Measurements from ENCODE around the gene OTUB2.
"Not testable (repeated sequence)": the region's sequence is repeated elsewhere in the genome, so short reads cannot be mapped to it uniquely, and the experiment has no call there.

The OTUB2 gene

DNA sequence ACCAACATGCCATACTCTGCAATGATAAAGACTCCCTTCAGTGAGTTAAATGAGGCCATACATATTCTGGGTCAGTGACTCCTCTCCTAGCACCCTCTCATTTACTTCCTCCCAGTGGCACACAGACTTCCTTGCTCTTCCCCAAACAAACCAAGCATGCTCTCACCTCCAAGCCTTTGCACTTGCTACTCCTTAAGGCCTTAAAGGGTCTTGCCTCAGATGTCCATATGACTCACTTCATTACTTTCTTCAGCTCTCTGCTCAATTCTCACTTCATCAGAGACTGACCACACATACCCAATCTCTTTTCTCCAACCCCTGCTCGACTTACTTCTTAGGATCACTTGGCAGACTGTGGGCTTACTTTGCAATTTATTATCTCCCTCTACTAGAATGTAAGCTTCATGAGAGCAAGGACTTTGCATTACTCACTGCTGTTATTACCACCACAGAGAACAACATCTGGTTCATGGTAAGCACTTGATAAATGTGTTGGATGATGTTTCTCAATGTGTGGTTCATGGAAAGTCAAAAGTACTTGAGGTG, 32.1 kb downstream of the OTUB2 start:
- DNase-seq, result no peak

DNA sequence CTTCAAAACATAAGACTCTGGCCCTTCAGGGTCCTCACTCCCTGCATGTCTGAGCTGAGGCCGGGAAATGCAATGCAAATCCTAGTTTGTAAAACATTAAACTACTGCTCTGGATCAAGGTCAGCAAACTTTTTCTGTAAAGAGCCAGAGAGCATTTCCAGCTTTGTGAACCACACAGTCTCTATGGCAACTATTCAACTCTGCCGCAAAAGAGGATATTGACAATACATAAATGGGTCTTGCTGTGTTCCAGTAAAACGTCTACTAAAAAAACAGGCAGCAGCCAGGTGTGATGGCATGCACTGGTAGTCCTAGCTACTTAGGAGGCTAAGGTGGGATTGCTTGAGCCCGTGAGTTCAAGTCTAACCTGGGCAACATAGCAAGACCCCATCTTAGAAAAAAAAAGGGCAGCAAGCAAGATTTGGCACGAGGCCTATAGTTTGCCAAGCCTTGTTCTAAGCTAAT, 32.6 kb downstream of the OTUB2 start:
- DNase-seq, result no peak

DNA sequence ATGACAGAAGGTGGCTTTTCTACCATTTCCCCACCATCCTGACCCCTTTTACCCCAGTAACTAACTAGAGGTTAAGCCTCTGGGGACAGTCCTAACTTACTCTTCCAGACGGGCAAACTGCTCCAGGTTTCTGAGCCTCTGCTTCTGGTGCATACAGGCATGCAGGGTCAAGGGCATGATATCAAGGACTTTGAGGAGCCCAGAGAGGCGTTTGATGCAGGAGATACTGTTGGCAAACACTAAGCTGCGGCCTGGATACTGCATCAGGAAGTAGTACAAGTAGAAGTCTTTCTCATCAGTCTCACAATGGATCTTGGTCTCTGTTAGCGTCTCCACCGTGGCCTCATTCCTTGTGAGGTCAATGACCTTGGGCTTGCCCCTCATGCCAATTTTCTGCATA, 33.9 kb downstream of the OTUB2 start:
- DNase-seq, result no peak

DNA sequence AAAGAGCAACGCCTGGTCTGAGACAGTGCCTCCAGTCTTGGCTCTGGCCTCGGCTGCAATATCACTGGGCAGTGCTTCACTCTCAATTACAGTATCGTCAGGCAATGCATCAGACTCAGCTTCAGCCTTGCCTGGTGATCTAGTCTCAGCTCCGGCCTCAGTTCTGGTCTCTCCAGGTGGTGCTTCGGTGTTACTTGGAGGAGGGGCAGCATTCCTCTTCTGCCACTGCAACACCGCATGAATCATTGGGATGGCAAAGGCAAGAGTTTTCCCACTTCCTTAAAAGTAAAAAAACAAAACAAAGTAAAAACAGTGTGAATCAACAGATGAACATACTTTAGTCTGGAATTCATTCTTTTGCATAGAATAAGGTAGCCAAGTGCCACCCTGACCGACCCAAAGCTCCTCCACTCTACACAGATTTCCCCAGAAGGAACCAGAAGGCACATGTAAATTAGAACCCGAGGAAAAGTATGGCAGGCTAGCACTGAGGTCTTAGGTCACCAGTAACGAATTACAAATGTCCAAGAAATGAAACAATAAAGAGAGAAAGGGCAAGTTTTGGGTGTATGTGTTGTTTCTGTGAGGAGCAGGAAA, 36.3 kb downstream of the OTUB2 start:
- no peak for DNase-seq

DNA sequence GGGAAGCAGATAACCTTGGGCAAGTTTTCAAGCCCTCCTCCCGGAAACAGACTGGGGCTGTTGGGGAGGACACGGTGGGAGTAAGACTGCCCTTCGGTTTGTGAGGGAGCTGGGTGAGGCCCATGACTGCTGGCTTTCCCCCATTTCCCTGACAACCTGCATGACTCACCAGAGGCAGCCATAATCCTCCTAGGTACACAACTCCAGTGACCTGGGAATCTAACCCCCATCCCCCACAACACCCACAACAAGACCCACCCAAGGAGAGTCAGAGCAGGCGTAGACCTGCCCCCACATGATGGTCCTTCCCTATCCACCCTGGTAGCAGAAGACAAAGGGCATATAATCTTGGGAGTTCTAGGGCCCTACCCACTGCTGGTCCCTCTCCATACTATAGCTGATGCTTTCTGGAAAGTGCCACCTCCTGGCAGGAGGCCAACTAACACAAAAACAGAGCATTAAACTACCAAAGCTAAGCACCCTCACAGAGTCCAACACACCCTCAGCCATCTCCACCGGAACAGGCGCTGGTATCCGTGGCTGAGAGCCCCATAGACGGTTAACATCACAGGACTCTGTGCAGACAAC, 40.0 kb downstream of the OTUB2 start:
- no peak for DNase-seq

DNA sequence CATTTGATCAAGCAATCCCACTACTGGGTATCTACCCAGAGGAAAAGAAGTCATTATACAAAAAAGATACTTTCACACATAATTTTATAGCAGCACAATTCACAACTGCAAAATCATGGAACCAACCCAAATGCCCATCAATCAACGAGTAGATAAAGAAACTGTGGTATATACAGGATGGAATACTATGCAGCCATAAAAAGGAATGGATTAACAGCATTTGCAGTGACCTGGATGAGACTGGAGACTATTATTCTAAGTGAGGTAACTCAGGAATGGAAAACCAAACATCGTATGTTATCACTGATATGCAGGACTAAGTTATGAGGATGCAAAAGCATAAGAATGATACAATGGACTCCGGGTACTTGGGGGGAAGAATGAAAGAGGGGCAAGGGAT, 45.9 kb downstream of the OTUB2 start:
- not testable (repeated sequence) for DNase-seq

DNA sequence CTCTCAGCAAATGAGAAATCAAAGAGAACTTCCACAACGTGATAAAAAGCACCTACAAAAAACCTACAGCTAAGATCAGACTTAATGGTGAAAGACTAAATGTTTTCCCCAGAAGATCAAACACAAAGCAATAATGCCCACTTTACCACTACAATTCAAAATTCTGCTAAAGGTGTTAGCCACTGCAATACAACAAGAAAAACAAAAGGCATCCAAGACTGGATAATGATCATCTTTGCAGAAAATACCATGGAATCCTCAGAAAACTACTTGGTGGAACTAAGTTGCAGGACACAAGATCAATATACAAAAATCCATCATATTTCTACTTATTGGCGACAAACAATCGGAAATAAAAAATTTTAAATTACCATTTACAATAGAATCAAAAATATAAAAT, 48.4 kb downstream of the OTUB2 start:
- no peak for DNase-seq

DNA sequence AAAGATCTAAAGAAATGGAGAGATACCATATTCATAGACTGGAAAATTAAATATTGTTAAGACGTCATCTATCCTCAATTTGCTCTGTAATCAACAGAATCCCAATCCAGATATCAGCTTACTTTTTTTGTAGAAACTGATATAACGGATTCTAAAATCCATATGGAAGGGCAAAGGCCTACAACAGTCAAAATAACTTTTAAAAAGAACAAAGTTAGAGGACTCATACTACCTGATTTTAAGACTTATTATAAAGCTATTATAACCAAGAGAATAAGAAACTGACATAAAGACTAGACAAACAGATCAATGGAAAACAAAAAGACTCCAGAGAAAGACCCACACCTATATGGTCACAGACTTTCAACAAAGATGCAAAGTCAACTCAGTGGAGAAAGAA, 48.9 kb downstream of the OTUB2 start:
- no peak for DNase-seq

DNA sequence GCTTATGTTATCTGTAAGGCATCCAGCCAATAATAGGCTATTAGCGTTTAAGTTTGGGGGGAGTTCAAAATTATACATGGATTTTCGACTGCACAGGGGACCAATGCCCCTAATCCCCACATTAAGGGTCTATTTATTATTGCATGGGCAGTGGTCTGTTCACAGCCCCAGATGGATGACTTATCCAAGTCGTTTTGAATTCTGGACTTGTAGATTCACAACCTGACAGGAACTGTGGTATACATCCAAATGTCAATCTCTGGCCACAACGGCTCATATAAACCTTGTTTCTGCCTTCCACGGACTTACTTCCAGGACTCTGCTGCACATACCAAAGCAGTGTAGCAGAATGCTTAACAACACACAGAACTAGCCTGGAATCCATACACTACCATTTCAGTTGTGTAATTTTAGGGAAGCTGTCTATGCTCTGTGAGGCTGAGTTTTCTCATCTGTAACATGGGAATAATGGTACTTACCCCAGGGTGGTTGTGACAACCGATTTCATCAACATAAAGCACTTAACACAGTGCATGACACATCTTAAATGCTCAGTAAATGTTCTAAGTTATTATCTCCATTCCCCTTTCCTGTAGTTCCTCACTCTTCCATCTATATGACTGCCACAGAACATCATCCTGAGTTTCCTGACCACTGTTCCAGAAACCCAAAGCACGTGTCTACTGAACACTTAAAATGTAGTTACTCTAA, 51.1 kb downstream of the OTUB2 start:
- DNase-seq, result no peak

DNA sequence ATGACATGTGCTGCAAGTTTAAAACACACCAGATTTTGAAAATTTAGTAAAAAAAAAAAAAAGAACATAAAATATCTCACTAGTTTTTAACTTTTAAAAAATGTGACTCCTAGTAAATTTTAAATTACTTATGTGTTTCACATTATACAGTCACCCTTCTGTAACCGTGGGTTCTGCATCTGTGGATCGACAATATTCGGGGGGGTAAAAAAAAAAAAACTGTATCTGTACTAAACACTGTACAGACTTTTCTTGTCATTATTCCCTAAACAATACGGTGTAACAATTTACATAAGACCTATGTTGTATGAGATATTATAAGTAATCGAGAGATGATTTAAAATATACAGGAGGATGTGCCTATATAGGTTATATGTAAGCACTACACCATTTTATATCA, 51.7 kb downstream of the OTUB2 start:
- no peak for DNase-seq

DNA sequence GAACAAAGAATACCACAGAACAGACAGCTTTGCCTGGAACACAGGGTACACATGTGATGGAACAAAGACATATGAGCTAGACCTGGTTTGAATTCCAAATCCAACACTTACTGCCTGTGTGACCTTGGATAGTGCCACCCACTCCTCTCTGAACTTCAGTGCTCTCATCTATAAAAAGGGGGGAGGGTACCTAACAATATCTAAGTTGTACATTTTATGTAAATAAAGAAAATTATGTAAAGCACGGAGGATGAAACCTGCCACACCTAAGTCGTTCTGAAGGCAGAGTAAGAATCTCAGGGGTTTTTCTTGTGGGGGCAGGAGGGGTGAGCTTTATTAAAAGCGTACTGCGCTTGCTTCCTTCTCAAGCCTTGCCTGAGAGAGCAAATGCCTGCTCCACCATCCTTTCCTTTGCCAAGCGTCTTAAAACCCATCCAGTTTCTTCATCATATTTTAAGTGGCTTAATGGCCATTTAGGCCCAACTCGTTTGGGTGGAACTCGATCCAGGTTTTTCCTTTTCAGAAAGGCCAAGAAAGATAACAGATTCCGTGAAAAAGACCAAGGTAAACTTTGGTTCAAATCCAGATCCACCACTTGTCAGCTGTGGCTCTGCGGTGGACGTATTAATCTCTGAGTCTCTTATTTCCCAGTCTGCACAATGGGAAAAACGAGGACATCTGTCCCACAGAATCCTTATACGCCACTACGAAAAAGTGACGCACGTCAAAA, 53.9 kb downstream of the OTUB2 start:
- peak in 1 of 5 experiments; percentile 33 for DNase-seq

DNA sequence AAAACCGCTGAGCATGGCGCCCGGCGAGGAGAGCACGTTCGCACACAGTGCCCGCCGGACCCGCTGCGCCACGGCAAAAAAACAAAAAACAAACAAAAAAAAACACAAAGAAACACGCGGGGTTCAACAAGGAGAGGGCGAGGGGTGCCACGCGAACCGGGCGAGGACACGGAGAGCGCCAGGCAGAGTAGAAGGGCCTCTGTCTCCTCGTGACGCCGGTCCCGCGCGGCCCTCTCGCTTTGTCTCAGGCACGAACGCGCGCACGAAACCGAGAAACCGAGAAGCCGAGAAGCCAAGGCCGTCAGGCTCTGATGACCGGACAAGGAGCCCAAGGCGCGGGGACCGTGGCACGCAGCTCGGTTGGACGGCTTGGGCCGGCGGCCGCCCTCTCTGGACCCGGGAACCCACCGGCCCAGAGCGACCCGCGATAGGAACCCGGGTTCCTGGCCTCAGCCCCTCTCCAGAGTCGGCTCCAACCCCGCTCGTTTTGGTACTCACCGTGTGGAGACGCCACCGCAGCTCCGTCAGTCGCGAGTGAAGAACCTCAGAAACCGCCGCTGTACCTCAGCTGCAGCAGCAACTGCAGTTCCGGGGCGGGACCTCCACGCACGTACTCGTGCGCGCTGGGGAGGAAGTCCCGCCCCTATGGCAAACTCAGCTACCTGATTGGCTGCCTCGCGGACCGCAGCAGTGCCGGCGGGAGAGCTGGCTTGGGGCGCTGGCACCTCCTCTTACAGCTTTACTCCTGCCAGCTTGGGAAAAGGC, 54.7 kb downstream of the OTUB2 start, which contains the start of the genes DDX24 and IFI27L1:
Gene DDX24 (minus strand): TSS at position 582 of the 765 bp plus-strand sequence. CDS start 1,460 bp downstream, outside the sequence.
Gene IFI27L1 (plus strand): TSS at position 690 of the 765 bp plus-strand sequence. CDS start 15,628 bp downstream, outside the sequence.
- peak; percentile 92 to 98 (median 95) for DNase-seq

DNA sequence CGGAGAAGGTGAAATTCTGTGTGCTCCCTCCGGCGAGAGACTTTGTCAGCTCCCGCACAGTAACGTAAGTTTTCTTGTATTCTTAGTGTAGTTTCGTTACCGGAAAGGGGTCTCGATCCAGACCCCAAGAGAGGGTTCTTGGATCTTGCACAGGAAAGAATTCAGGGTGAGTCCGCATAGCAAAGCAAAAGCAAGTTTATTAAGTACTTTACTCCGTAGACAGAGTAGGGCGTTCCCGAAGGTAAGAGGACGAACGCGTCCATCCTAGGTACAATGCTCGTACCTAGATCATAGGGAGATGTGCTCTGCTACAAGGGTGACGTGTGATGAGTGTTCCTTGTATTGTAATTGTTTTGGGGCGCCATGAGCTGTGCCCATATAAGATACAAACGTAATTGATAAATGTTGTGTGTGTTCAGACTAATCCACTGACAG, 55.3 kb downstream of the OTUB2 start:
- peak in 1 of 5 experiments; percentile 59 for DNase-seq

DNA sequence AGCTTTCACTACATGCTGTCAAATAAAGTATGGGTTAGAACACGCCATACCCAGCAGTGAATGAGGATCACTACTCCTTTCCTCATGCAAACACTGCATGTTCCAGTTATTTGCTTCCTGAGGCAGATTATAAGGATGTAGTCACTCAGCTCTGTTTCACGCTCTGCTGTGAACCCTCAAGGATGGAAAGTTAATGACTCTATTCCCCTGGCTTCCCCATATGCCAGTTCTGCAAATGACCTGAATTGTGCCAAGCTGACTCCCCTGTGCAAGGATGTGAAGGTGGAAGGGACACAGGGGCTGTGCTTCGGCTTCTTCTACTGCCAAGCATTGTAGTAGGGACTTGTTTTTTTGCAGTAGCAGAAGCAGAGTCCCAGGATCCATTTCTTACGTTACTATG, 61.8 kb downstream of the OTUB2 start:
- DNase-seq, result no peak

DNA sequence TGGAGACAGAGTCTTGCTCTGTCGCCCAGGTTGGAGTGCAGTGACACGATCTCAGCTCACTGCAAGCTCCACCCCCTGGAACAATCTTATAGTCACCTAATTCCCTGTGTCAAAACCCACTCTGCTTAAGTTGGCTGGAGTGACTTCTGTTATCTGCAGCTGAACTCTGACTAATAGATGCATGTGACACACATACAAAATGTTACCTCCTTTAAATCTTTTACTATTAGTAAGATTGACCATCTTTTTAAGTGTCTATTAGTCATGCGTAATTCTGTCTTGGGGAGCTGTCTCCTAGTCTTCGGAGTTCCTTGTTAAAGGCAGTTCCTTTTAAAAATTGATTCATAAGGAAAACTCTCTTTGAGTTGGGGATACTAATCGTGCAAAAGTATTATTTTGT, 62.4 kb downstream of the OTUB2 start:
- DNase-seq, result no peak

DNA sequence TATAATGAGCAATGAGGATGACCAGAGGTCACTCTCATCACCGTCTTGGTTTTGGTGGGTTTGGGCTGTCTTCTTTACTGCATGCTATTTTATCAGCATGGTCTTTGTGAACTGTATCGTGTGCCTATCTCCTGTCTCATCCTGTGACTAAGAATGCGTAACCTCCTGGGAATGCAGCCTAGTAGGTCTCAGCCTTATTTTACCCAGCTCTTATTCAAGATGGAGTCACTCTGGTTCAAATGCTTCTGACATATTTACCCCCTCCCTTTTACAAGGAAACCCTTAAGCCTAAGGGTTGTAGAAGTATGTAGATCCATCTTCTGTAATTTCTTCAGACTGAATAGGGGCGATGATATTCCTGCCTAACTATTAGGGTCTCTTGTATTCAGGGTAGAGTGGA, 63.3 kb downstream of the OTUB2 start:
- no peak for DNase-seq

DNA sequence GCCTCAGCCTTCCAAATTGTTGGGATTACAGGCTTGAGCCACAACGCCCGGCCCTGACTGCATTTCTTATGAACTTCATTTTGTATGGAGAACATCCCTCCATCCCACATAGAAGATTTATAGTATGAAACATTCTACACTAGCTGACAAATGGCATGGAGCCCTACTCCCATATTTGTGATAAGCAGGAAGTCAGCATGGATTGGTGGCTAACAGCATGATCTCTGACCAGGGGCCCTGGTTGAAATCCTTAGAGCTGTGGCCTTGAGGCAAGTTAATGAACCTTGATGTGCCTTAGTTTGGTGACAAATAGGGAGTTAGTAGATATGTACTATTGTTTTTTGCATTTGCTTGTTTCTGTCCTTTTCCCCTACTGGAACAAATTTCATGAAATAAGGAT, 67.3 kb downstream of the OTUB2 start:
- DNase-seq, result no peak

DNA sequence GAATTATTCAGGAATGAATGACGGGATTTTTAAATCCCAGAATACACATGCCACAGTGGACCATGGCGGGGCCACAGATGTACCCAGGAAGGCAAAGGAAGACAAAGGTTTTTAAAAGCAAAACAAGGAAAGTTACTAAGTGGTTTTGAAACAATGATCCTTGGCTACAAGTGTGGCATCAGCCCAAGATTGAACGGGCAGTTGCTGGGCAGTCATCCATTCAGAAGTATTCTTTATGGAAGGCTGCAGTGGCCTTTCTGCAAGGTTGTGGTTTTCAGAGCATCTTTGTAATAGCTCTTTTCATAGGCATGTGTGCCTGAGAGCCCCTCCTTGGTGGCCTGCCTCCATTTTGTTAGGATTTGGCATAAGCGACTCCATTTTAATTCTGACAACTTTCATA, 71.0 kb downstream of the OTUB2 start:
- DNase-seq, result no peak
